Ascending aorta (tissue), 2 donors: ENCODE data around the gene TTL. TPM values are rescaled to one million over a fixed set of nuclear protein-coding genes. Genes with fewer than 3 reads are reported as not detected.
A peak's percentile ranks its signal among the peaks of the same experiment; 100 is the strongest.
"Not testable (repeated sequence)": the region's sequence is repeated elsewhere in the genome, so short reads cannot be mapped to it uniquely, and the experiment has no call there.

Experiments
- DNase-seq, 2 donors: peaks; one replicate each; pipeline ENCODE4 v3.0.0-alpha.2; 2019; ENCODE audit warnings: low spot score in 2 of 2
- H3K27ac ChIP-seq, 2 donors: fragments of 200-600 bp; sonication (generic); one replicate each; pipeline ENCODE4 v1.5.1; 2016 to 2017; ENCODE audit warnings: mild to moderate bottlenecking in 1 of 2
- H3K27me3 ChIP-seq: fragments of 200-600 bp; sonication (generic); one replicate; pipeline ENCODE4 v1.5.1; 2017
- H3K36me3 ChIP-seq, 2 donors: fragments of 200-600 bp; sonication (generic); one replicate each; pipeline ENCODE4 v1.5.1; 2016
- H3K4me1 ChIP-seq, 2 donors: fragments of 200-600 bp; sonication (generic); one replicate each; pipeline ENCODE4 v1.5.1; 2016 to 2017; ENCODE audit warnings: mild to moderate bottlenecking in 1 of 2
- H3K4me3 ChIP-seq, 2 donors: fragments of 200-600 bp; sonication (generic); one replicate each; pipeline ENCODE4 v1.5.1; 2016 to 2017; ENCODE audit warnings: mild to moderate bottlenecking in 1 of 2
- H3K9me3 ChIP-seq, 2 donors: fragments of 200-600 bp; sonication (generic); one replicate each; pipeline ENCODE4 v1.5.1; 2016
- intact Hi-C: fragments of 100-400 bp; cut with DNase I; formaldehyde crosslinking; loops from one replicate; pipeline ENCODE4 v1.15.1; 2023
- total RNA-seq: library from RNA; depleted of rRNA; stranded (reverse); fragments of >200 nt; gene quantifications from one replicate; pipeline ENCODE4 v1.1.0, GENCODE V29; 2016
- TF ChIP-seq, protein P1 (sequence below), 3 experiments: fragments of 200-600 bp in 2 of 3; fragments of 450-650 bp in 1 of 3; sonication (generic) in 2 of 3; IDR thresholded peaks; one replicate each; pipeline ENCODE4 v1.5.1; 2016 to 2019; ENCODE audit warnings: antibody characterized with exemption in 3 of 3, mild to moderate bottlenecking in 1 of 3, moderate library complexity in 1 of 3

The TTL gene
- 3.2 TPM for total RNA-seq

DNA sequence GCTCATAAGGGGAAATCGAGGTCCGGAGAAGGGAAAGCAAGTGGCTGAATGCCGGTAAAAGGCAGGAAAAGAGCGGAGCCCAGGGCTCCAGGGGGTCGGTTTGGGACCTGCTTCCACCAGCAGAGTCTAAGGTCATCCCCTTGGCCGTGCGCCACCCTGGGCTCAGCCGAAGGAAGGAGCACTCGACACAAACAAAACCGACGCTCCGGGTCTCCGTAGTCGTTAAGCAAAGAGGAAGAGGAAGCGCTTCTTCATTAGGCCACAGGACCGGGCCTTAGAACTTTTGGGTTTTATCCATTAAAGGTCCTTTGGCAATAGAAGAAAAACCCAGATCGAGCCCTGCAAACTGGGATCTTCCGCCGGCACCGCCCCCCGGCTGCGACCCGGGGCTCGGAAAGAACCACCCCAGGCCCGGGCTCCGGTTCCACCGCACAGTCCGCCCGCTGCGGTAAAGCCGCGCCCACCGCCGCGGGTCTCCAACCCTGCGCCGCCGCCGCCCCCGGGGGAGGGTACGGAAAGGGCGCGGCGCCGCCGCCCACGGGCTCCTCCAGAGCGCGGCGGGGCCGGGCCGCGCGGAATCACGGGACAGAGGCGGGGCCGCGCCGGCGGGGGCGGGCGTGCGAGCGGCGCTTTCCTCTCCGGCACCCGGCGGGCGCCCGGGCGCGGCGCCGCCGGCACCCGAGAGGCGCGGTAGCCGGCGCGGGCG is at the start of gene TTL:
TTL (plus strand) TSS at position 629 of the 706 bp plus-strand sequence. CDS start 189 bp downstream, outside the sequence.
- Histone ChIP-seq H3K27ac (peak within 1 kb of the TSS; percentile 83 to 89), H3K4me3 (peak within 1 kb of the TSS; percentile 81 to 96), H3K4me1 (peaks cover 0 to 19% of the 10 kb centered on the region in 2 donors), H3K27me3 (no peaks in the 10 kb centered on the region), H3K36me3 (no peaks in the 10 kb centered on the region), H3K9me3 (no peaks in the 10 kb centered on the region)
- intact Hi-C loops, result loop anchor here (2.0 to 5.0 kb wide), 3 partner anchors 101 to 224 kb away; partner anchors contain the start of genes SLC20A1 and ZC3H8
- peak; percentile 12 to 85 for DNase-seq
- TF ChIP-seq, protein P1, sequence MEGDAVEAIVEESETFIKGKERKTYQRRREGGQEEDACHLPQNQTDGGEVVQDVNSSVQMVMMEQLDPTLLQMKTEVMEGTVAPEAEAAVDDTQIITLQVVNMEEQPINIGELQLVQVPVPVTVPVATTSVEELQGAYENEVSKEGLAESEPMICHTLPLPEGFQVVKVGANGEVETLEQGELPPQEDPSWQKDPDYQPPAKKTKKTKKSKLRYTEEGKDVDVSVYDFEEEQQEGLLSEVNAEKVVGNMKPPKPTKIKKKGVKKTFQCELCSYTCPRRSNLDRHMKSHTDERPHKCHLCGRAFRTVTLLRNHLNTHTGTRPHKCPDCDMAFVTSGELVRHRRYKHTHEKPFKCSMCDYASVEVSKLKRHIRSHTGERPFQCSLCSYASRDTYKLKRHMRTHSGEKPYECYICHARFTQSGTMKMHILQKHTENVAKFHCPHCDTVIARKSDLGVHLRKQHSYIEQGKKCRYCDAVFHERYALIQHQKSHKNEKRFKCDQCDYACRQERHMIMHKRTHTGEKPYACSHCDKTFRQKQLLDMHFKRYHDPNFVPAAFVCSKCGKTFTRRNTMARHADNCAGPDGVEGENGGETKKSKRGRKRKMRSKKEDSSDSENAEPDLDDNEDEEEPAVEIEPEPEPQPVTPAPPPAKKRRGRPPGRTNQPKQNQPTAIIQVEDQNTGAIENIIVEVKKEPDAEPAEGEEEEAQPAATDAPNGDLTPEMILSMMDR (IDR thresholded peaks at IDR 0.05), result no peak

- intact Hi-C loops, result loop anchor here (2.0 to 5.0 kb wide), 2 partner anchors 174 to 375 kb away; partner anchors contain the start of gene TMEM87B
- peak overlapping the region; percentile 71 to 91 for H3K4me3 ChIP-seq
- not testable (repeated sequence) for H3K4me1 ChIP-seq, H3K27me3 ChIP-seq, H3K36me3 ChIP-seq, H3K9me3 ChIP-seq, DNase-seq
- H3K27ac ChIP-seq, result peak overlapping the region; percentile 80 to 92
Observed at GRCh38 chr2:112432390-112432734, 49.6 kb upstream of the TTL start.

DNA sequence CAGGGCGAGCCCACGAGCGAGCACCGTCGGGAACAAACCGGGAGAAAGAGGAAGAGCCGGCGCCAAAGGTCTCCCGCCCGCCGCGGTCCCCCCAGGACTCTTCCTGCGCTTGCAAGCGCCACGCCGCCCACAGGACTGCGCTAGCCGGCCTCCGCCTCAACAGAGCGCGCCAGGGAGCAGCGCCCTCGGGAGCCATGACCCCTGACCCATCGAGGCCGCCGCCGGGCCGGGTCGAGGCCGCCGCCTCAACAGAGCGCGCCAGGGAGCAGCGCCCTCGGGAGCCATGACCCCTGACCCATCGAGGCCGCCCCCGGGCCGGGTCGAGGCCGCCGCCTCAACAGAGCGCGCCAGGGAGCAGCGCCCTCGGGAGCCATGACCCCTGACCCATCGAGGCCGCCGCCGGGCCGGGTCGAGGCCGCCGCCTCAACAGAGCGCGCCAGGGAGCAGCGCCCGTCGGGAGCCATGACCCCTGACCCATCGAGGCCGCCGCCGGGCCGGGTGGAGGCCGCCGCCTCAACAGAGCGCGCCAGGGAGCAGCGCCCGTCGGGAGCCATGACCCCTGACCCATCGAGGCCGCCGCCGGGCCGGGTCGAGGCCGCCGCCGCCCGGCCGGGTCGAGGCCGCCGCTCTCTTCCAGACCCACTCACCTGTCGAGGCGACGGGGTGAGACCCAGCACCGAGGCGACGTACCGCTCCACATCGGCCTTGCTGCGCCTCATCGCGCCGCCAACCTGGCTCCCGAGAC is 49.0 kb upstream of the TTL start:
- intact Hi-C loops, result loop anchor here (2.0 to 5.0 kb wide), 2 partner anchors 174 to 376 kb away; partner anchors contain the start of gene TMEM87B
- DNase-seq, result peak in 1 of 2 donors; percentile 71

DNA sequence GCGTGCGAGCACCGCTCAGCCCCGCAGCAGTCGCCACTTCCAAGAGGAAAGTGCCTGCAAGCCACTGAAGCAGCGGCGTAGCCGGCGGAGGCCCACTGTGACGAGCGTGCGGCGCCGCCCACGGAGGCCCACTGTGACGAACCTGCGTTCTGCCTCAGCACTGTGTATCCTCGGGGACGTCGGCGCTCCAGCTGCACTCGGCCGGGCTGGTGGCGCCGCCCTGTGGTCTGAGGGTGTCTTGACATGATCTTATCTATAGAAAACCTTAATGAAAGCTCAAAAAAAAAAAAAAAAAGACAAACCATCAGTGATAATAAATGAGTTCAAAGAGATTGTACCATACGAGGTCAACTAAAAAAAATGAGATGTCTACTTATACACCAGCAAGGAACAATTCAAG is 48.5 kb upstream of the TTL start, which contains the start of gene RGPD8:
RGPD8 (minus strand) TSS at position 166 of the 400 bp plus-strand sequence. CDS start 192 bp downstream, outside the sequence.
- intact Hi-C loops, result loop anchor here (2.0 to 5.0 kb wide), 2 partner anchors 175 to 376 kb away; partner anchors contain the start of gene TMEM87B
- H3K36me3 ChIP-seq, H3K27me3 ChIP-seq, H3K9me3 ChIP-seq, H3K4me1 ChIP-seq: not testable (repeated sequence)
- TF ChIP-seq, protein P1 (IDR thresholded peaks at IDR 0.05), result peak; percentile 29 to 64 (median 34)
- peak; percentile 75 to 94 for DNase-seq
- peak within 1 kb of the TSS; percentile 71 to 91 for H3K4me3 ChIP-seq
- peak within 1 kb of the TSS; percentile 80 to 92 for H3K27ac ChIP-seq

More for the DNA sequence above, 49.0 kb upstream of the TTL start:
- not testable (repeated sequence) for H3K27me3 ChIP-seq, H3K9me3 ChIP-seq, H3K4me1 ChIP-seq, H3K36me3 ChIP-seq
- Histone ChIP-seq H3K4me3 (peak overlapping the region; percentile 71 to 91), H3K27ac (peak overlapping the region; percentile 80 to 92)

DNA sequence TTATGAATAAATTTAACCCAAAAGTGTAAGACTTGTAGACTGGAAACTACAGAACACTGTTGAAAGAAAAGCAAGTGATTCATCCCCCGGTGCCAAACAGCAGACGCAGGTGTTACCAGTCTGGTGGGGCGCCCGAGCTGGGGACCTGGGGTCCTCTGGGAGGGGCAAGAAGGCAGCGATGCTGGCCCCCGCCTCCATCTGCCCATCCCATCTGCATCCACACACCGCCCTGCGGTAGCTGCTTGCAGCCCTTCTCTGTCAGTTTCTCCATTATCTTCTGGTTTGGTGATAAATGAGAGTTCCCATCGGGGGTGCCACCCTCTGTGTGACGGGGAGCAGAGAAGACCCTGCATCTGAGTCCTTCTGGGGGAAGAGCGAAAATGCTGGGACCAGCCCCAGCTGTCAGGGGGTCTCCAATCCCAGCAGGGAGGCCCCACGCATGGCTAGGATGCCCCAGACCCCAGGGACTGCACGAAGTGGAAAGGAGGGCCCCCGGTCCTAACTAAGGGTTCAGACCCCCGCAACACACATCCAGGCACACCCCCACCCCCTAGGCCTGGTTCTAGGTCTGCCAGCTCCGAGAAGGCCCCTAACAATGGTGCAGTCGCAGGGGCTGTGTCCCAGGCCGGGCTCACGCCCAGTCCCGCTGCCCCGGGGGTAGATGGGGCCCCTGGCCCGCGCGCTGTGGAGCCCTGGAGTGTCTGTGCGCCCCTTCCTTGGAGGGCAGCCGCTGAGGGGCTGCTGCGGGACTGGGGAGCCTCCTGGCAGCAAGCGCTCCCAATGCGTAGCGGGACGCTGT is 47.8 kb upstream of the TTL start:
- Histone ChIP-seq H3K27me3 (no peaks in the 10 kb centered on the region), H3K27ac (no peak overlapping the region), H3K4me1 (peaks cover 0 to 8% of the 10 kb centered on the region in 2 donors), H3K9me3 (no peaks in the 10 kb centered on the region), H3K36me3 (no peaks in the 10 kb centered on the region), H3K4me3 (no peak overlapping the region)
- TF ChIP-seq, protein P1 (IDR thresholded peaks at IDR 0.05), result no peak
- peak in 1 of 2 donors; percentile 64 for DNase-seq
- intact Hi-C loops, result loop anchor here (2.0 to 5.0 kb wide), 2 partner anchors 175 to 377 kb away; partner anchors contain the start of gene TMEM87B

GRCh38 chr2:112434890-112435715 is 46.9 kb upstream of the TTL start:
- H3K36me3 ChIP-seq, H3K4me1 ChIP-seq, DNase-seq, H3K27me3 ChIP-seq, H3K27ac ChIP-seq, H3K4me3 ChIP-seq, H3K9me3 ChIP-seq: not testable (repeated sequence)
- intact Hi-C loops, result loop anchor here (5.0 kb wide), 1 partner anchor 378 kb away; the partner anchor contains the start of gene TMEM87B

- DNase-seq, H3K9me3 ChIP-seq, H3K27me3 ChIP-seq, H3K27ac ChIP-seq, H3K4me3 ChIP-seq, H3K4me1 ChIP-seq, intact Hi-C loops, H3K36me3 ChIP-seq: not testable (repeated sequence)
Observed at GRCh38 chr2:112435716-112436431, 46.1 kb upstream of the TTL start.

- DNase-seq, intact Hi-C loops: not testable (repeated sequence)
Observed at GRCh38 chr2:112436993-112437392, 45.0 kb upstream of the TTL start.

GRCh38 chr2:112437405-112437831 is 44.5 kb upstream of the TTL start:
- H3K27ac ChIP-seq, H3K9me3 ChIP-seq, H3K36me3 ChIP-seq, H3K4me1 ChIP-seq, DNase-seq, H3K27me3 ChIP-seq, intact Hi-C loops, H3K4me3 ChIP-seq: not testable (repeated sequence)

More at GRCh38 chr2:112436993-112437392, 45.0 kb upstream of the TTL start:
- H3K9me3 ChIP-seq, H3K4me3 ChIP-seq, H3K36me3 ChIP-seq, H3K27ac ChIP-seq, H3K27me3 ChIP-seq, H3K4me1 ChIP-seq: not testable (repeated sequence)
